GM06990 (cell line): ENCODE results near the gene JAKMIP3.

Experiments
- DNase-seq: peaks from one replicate; pipeline ENCODE4 v3.0.0-alpha.2; 2011; ENCODE audit not compliant: insufficient read length; ENCODE audit errors: extremely low read depth
- H3K27me3 ChIP-seq: replicated peaks from 2 replicates; pipeline ENCODE4 v1.6.0; 2011; ENCODE audit warnings: low read length; ENCODE audit not compliant: control insufficient read depth, insufficient read depth
- H3K36me3 ChIP-seq: 2 replicates; pipeline ENCODE4 v1.5.1; 2011; ENCODE audit warnings: low read length; ENCODE audit not compliant: control insufficient read depth, insufficient read depth
- H3K4me3 ChIP-seq: replicated peaks from 2 replicates; pipeline ENCODE4 v1.5.1; 2011; ENCODE audit warnings: low read depth, mild to moderate bottlenecking, control low read depth, low read length
- TF ChIP-seq, protein P1 (sequence below): IDR thresholded peaks from 2 replicates; pipeline ENCODE4 v1.5.1; 2011; ENCODE audit warnings: low read length, control low read depth, mild to moderate bottlenecking, inconsistent platforms; ENCODE audit not compliant: insufficient read depth, poor library complexity, severe bottlenecking

The JAKMIP3 gene

DNA sequence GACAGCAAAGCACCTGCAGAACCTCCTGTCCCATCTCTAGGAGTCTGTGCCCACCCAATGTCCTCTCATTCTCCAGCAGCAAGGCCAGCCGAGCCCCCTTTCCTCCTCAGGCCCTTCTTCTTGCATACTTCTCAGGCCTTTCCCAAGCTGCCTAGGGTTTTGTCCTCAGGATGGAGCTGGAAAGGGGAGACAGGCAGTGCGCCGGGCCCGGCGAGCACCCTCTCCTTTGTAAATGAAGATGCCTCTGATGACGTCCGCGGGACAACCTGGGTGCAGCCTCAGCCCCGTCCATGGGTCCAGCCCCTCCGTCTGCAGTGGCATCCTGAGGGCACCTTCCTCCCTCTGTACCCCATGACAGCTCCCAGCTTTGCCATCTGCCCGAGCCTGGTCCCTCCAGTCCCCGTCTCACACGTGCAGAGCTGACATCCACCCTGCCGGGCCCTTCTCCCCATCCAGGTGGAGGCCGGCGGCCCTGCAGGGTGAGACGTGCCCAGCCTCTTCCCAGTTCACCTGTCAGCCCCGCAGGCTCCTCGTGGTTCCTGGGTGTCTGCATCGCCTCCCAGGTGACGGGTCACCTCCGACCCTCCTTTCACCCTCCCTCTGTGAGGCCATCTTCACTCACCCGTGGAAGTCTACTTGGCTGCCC is 36.4 kb downstream of the JAKMIP3 start:
- Histone ChIP-seq H3K4me3 (no peak overlapping the region), H3K36me3 (no peaks in the 10 kb centered on the region), H3K27me3 (no peaks in the 10 kb centered on the region)
- no peak for DNase-seq
- TF ChIP-seq, protein P1, sequence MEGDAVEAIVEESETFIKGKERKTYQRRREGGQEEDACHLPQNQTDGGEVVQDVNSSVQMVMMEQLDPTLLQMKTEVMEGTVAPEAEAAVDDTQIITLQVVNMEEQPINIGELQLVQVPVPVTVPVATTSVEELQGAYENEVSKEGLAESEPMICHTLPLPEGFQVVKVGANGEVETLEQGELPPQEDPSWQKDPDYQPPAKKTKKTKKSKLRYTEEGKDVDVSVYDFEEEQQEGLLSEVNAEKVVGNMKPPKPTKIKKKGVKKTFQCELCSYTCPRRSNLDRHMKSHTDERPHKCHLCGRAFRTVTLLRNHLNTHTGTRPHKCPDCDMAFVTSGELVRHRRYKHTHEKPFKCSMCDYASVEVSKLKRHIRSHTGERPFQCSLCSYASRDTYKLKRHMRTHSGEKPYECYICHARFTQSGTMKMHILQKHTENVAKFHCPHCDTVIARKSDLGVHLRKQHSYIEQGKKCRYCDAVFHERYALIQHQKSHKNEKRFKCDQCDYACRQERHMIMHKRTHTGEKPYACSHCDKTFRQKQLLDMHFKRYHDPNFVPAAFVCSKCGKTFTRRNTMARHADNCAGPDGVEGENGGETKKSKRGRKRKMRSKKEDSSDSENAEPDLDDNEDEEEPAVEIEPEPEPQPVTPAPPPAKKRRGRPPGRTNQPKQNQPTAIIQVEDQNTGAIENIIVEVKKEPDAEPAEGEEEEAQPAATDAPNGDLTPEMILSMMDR = no peak

DNA sequence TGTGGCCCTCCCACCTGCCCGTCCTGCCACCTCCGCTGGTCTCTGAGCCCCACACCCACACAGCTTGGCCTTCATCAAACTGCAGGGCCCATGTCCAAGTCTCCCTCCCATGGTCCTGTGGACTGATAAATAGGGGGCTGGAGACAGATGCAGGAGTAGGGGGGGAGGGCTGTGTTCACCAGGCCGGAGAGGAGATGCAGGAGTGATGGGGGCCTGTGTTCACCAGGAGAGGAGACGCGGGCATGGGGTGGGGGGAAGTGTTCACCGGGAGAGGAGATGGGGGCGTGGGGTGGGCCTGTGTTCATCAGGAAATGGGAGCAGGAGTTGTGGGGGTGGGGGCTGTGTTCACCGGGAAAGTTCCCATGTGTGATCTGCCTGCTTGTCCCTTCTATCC is 37.0 kb downstream of the JAKMIP3 start:
- Histone ChIP-seq H3K36me3 (no peaks in the 10 kb centered on the region), H3K4me3 (no peak overlapping the region), H3K27me3 (no peaks in the 10 kb centered on the region)
- no peak for DNase-seq
- TF ChIP-seq, protein P1 = no peak

DNA sequence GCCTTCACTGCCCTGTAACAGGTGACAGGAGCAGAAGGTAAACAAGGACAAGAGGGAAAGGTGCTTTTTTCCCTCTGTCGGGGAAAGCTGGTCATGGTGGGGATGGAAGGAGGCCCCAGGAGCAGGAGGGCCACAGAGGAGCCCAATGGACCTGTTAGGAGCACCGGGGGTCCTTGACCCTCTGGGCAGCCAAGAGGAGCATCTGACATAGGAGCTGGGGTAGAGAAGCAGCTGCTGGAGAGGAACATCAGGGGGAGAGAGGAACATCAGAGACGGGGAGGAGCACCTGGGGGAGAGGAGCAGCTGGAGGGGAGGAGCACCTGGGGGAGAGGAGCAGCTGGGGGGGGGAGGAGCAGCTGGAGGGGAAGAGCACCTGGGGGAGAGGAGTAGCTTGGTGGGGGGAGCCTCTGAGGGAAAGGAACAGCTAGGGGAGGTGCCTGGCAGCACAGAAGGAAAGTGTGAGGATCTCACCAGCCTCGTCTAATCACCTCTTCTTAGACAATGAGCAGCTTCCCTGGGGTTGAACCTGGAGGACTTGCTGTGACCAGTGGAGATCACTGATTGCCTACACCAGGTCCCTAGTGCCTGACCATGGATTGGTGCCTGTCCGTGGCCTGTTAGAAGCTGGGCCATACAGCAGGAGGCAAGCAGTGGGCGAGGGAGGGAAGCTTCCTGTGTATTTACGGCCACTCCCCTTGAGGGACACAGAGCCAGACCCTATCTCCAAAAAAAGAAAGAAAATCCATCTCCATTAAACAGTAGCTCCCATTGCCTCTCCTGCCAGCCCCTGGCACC is 37.6 kb downstream of the JAKMIP3 start:
- no peak for DNase-seq
- Histone ChIP-seq H3K27me3 (no peaks in the 10 kb centered on the region), H3K36me3 (no peaks in the 10 kb centered on the region), H3K4me3 (no peak overlapping the region)
- TF ChIP-seq, protein P1 = no peak

DNA sequence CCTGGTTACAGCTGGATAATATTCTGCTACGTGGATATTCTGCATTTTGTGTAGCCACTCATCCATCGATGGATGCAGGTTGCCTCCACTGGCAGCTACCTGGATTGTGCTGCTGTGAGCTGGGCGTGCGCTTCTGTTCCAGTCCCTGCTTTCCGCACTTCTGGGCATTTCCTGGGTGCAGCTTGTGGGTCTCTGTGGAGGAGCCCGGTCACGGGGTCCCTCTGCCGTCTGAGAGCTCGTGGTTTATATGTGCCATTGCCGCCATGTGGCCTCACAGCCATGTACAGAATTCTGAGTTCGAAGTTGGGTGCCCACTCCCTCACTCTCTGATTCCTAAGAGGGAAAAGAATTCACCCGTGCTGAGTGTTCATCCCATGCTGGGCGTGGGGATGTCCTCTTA is 38.3 kb downstream of the JAKMIP3 start:
- TF ChIP-seq, protein P1 = no peak
- no peaks in the 10 kb centered on the region for H3K27me3 ChIP-seq
- DNase-seq = no peak
- no peak overlapping the region for H3K4me3 ChIP-seq
- no peaks in the 10 kb centered on the region for H3K36me3 ChIP-seq

DNA sequence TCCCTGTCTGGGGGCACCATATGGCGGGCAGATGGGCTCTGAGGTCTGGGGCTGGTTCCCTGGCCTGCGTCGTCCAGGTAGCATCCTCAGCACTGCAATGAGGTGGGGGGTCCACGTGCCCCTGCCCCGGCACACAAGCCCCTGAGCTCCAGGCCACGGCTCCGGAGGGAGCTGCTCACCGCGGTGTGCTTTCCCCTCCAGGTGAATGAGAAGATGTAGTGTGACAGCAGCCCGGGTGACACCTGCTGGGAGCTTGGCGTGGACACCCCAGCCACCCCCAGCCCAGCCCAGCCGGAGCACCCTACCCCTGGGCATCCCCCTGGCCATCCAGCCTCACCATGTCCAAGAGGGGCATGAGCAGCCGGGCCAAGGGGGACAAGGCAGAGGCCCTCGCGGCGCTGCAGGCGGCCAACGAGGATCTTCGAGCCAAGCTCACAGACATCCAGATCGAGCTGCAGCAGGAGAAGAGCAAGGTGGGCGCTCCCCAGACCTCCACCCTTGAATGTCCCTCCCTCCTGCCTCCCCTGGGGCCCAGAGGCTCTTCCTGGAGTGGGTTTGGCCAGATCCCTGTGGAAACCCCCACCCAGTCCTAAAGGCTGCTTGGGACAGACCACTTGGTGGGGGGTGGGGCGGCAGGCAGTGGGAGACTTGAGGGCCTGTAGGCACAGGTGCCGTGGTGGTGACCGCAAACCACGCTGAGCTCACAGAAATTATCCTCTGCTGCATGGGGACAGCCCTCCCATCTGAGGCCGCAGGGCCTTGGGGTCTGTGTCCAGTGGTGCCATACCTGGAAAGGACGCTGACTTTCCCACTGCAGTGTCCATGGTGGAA is 38.9 kb downstream of the JAKMIP3 start:
- Histone ChIP-seq H3K36me3 (no peaks in the 10 kb centered on the region), H3K4me3 (no peak overlapping the region), H3K27me3 (no peaks in the 10 kb centered on the region)
- TF ChIP-seq, protein P1 = no peak
- no peak for DNase-seq
